HG03135 (cell line): ENCODE measurements around the gene ANKRD35.
"Not testable (repeated sequence)": the region's sequence is repeated elsewhere in the genome, so short reads cannot be mapped to it uniquely, and the experiment has no call there.

Experiments used
- ATAC-seq: cut with Tn5 transposase; IDR thresholded peaks from one replicate; pipeline ENCODE4 v1.9.1; 2021; ENCODE audit warnings: mild to moderate bottlenecking, moderate library complexity; ENCODE audit not compliant: unreplicated experiment

The ANKRD35 gene

DNA sequence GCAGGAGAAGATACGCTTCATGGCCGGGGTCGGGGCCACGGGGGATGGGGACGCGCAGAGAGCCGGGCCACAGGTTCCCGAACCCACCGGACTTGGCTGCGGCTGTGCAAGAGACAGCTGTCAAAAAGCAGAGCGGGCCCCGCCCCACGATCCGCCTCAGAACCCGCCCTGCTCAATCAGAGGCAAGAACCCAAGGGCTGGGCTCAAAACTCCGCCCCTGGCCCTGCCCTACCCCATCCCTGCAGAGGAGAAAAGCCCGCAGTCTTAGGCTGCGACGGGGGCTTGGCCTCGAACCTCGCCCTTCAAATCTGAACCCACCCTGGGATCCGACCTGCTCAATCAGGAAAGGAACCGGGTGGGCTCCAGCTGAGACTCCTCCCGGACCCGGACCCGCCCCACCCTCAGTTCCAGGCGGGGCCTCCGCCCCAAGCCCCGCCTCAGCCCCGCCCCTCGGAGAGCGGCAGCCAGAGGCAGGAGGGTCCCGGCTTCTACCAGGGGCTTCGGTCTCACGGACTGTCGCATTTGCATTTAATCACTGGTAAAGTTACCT is at the start of gene ANKRD35:
TSS of gene ANKRD35 (minus strand) at position 129 of the 550 bp plus-strand sequence. CDS start at position 21, 108 bp downstream.
- ATAC-seq, result peak; percentile 100

- not testable (repeated sequence) for ATAC-seq
These were observed 46.9 kb upstream of the ANKRD35 start for GRCh38 chr1:145932522-145933009.

DNA sequence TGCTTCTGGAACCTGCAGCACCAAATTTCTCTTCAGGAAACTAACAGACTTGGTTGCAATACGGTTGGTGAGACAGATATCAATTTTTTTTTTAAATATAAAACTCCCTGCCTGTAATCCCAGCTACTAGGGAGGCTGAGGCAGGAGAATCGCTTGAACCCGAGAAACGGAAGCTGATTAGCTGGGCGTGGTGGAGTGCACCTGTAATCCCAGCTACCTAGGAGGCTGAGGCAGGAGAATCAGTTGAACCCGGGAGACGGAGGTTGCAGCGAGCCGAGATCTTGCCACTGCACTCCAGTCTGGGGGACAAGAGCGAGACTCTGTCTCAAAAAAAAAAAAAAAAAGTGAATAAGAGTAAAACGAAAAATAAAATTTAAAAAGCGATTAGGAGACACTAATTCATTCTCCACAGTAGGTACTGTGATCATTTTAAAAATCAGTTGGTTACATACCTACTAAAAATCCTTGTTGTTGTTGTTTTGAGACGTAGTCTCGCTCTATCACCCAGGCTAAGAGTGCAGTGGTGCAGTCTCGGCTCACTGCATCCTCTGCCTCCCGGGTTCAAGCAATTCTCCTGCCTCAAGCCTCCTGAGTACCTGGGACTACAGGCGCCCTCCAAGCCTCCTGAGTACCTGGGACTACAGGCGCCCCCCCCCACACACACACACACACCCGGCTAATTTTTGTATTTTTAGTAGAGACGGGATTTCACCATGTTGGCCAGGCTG is 42.4 kb upstream of the ANKRD35 start:
- ATAC-seq, result no peak

DNA sequence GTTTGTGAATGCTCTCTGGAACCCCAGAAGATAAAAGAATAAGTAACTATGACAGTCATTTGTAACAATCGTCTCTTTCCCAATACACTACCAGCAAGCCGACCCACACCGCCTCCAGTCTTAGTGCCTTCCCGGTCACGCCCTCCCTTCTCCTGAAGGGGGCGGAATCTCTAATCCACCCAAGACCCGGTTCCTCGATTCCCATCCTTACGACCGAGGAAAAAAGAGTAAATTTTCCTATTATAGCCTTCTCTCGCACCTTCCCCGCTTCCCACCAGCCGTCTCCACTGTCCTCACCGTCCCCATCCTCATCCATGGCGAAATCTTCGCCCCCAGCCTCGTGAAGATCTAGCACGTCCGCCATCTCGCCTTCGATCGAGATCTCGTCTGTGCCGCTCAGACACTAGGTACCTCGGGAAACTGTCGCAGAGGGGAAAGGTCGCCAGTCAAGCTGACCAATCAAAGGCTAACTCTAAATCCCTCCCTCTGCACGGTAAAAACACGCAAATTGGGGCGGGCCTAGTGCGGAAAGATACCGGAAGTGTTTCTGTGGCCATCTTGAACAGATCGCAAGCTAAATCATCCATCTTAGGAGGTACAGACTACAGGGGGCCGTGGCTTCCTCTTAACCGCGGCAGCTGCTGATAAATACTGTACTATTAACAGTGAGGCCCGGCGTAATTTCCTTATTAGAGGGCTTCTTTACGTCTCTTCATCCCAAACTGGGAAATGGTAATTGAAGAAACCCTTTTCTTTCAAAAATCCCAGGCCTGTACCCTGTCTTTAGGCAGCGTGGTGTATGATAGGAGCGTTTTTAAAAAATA is 41.6 kb upstream of the ANKRD35 start, which contains the start of gene RBM8A:
TSS of gene RBM8A (minus strand) at position 422 of the 824 bp plus-strand sequence. CDS start at position 364, 58 bp downstream.
- peak; percentile 95 for ATAC-seq

- ATAC-seq, result no peak
These were observed 41.0 kb upstream of the ANKRD35 start for GRCh38 chr1:145926686-145927062.

DNA sequence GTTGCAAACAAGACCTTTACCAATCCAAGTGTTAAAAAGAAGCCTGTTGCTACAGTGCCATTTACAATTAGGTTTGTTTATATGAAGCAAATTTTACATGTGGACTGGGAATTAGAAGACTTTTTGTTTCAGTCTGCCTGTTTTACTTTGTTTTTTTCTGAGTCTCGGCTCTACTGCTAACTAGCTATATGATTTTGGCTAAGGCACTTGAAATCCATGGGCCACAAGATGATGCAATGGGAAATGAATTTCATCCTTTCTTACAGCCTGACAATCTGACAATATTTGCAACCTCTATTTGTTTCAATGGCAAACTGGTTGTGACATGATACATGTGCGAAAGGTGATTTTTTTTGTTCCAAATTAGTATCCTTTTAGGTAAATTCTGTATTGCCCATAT is 36.6 kb upstream of the ANKRD35 start:
- no peak for ATAC-seq

GRCh38 chr1:145920297-145920696 is 34.6 kb upstream of the ANKRD35 start:
- not testable (repeated sequence) for ATAC-seq

DNA sequence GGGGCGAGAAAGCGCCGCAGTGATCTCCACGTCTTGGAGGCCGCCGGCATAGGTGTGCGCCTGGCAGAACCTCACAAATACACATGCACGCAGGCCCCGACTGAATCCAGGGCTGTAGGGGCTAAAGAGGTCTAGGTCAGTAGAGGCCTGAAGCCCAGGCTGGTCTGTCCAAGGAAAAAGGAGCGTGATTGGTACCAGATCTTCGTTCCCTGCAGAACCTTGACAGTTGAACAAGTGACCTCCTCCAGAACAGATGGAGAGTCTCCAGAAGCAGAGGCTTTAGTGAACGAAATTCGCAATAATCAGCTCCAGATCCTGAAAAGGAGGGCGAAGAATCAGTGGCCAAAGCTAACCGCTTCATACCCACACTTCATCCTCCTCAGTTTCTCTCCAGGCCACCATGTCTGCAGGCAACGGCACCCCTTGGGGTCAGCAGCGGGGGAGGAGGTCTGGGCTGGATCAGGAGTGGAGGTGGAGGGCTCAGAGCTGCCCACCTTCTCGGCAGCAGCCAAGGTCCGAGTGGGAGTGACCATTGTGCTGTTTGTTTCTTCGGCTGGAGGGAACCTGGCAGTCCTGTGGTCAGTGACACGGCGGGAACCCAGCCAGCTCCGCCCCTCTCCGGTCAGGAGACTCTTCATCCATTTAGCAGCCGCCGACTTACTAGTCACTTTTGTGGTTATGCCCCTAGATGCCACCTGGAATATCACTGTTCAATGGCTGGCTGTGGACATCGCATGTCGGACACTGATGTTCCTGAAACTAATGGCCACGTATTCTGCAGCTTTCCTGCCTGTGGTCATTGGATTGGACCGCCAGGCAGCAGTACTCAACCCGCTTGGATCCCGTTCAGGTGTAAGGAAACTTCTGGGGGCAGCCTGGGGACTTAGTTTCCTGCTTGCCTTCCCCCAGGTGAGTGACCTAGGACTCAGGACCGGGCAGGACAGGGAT is 33.6 kb upstream of the ANKRD35 start:
- ATAC-seq, result peak; percentile 77

DNA sequence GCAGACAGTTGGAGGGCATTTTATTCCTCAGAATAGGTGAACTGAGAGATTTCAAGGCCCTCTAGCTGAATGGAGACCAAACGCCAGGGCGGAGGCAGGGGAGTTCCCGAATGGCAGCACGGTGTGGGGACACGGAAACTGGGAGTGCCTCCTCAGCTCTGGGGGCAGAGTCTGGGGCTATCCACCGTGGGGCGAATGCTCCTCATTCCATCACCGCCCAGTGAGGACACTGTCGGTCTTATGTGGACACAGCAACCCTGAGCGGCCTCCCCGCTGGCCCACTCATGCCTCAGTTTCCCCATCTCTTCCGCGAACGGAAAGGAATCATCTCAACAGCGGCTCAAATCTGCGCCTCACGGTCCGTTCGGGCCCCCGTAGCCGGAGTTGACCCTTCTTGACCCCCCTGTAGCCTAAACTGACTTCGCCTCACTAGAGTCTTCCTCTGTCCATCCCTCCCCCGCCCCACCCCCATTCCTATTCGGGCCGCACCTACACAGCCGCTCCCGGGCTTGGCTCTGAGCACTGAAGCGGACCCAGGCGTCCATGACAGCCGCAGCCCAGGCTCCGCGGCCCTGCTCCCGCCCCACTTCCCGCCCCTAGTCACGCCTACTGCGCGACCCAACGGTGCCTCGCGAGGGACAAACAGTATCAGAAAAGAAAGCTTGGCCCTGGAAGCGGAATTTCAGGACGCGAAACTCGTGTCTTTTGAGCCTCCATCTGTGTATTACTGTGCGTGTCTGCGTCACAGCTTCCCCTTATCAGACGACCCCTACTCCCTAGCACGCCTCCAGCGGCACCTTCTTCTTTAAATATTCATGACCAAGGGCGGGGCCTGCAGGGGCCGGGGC is 32.7 kb upstream of the ANKRD35 start, which contains the start of gene PEX11B:
TSS of gene PEX11B (minus strand) at position 574 of the 848 bp plus-strand sequence. CDS start at position 545, 29 bp downstream.
- ATAC-seq, result peak; percentile 72

GRCh38 chr1:145917595-145917994 is 31.9 kb upstream of the ANKRD35 start:
- ATAC-seq, result no peak

DNA sequence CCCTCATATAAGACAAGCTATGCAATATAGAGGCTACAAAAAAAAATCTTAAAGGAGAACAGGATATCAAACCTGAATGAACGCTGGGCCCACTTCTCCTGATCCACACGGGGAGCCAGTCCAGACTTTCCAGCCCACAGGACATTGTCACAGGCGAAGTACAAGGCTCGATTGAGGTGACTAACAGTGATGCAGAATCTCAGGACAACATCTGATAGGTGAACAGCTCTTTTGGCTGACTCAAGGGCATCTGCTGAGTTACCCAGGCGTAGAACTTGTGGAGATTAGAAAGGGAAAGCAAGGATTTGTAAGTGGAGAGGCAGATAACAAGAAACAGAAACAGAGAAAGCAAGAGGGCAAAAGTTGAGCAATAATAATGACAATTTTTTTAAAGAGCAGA is 31.1 kb upstream of the ANKRD35 start:
- ATAC-seq, result no peak

GRCh38 chr1:145912128-145912641 is 26.5 kb upstream of the ANKRD35 start:
- no peak for ATAC-seq

DNA sequence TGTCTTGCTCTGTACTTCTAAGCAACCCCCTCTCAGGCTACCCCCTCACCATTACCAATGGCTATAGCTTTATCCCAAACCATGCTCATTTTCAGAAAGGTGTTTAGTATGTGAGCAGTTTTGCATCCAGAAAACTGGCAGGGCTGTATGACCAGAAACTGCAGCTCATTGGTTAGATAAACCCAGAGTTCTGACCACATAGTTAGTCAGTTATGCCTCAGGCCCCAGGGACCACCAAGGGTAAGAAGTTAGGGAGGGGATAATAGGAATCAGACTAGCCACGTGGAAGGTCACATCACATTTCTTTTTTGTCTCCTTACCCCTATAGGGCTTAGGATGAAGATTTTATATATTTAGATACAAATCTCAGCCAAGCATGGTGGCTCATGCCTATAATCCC is 23.0 kb upstream of the ANKRD35 start:
- ATAC-seq, result no peak

GRCh38 chr1:145906954-145907753 is 21.5 kb upstream of the ANKRD35 start:
- ATAC-seq, result no peak

DNA sequence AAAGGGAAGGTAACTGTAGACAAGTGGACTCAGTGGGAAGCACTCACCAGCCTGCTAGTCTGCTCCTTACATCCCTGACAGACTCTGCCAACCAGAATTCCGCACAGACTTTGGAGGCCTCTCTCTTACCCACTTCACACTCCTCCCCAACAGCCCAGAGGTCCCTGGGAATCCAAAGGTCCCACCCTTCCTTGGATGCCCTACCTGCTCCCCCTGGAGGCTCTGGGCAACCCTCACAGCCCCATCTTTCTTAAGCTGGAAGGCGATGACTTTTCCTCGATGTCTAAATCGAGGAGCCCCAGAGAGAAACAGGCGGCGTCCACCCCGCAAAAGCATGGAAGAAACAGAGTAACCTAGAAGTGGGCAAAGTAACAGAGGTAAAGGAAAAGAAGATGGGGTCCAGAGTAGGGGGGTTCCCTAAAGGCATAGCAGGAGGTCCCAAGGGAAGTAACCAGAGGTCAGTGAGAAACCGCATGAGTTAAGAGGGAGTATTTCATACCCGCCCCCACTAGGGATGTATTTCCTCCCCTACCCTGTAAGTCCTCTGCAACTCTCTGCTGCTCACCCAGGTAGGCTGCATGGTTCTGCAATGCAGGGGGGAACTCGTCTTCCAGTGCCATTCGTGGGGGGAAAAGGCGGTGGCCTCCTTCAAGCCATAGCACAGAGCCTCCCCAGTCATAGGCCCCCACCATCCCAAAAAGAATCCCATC is 15.8 kb upstream of the ANKRD35 start:
- ATAC-seq, result no peak

- no peak for ATAC-seq
These were observed 13.1 kb upstream of the ANKRD35 start for GRCh38 chr1:145898756-145899155.

DNA sequence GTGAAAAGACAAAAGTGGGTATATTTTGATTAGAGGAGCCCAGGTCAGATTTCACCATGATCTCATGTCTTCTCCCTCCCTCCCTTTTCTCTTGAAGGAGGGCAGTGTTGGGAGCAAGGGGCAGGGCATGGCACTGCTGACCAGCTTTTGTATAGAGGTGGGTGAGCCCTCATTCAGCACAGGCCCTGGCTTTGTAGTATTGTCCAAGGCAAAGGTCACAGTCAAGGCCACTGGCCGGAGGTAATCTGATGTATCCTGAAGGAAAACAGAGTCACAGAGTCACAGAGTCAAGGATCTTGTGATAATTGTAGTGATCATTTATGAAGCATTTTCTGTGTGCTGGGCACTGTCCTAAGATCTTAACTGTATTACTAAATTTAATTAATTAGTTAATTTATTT is 12.3 kb upstream of the ANKRD35 start:
- ATAC-seq, result no peak

DNA sequence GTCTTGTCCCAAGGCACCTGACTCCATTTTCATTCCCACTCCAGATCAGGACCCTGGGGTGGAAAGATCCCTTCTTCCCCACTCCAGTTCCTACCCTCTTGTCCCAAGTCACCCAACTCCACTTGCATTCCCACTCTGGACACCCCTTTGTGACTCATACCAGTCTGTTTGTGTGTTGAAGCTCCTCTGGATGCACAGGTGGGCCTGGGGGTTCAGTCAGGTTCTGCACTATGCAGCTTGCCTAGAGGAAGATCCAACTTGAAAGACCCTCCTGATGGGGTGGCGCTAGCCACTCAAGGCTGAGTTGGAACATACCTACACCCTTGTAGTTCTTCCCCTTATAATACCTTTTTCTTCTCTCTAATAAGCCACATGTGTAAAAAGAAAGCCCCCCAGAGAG is 9.8 kb upstream of the ANKRD35 start:
- no peak for ATAC-seq
